ENCODE data around the gene PDLIM4.
A peak's percentile ranks its signal among the peaks of the same experiment; 100 is the strongest.

The PDLIM4 gene

GRCh38 chr5:132310141-132310834, 52.8 kb downstream of the PDLIM4 start:
- H3K4me2 ChIP-seq (ENCODE audit: low read length) = peak overlapping the region; percentile 38

GRCh38 chr5:132313366-132313765, 55.9 kb downstream of the PDLIM4 start:
- Histone ChIP-seq H3K4me2 (ENCODE audit: low read length) (no peak overlapping the region), H3K36me3 (ENCODE audit: insufficient read depth, low read length) (peaks cover 5% of the 10 kb centered on the region), H3K27me3 (ENCODE audit: control insufficient read depth, insufficient read depth, low read length) (no peaks in the 10 kb centered on the region), H3K9ac (ENCODE audit: low read depth, low read length) (no peak overlapping the region), H3K4me1 (ENCODE audit: control insufficient read depth, insufficient read depth, low read length) (peaks cover 21% of the 10 kb centered on the region), H3K9me3 (replicated peaks; ENCODE audit: low read length) (no peaks in the 10 kb centered on the region), H3K4me3 (ENCODE audit: low read length) (no peak overlapping the region)

More at GRCh38 chr5:132310141-132310834, 52.8 kb downstream of the PDLIM4 start:
- Histone ChIP-seq H3K9ac (ENCODE audit: low read depth, low read length) (no peak overlapping the region), H3K4me1 (ENCODE audit: control insufficient read depth, insufficient read depth, low read length) (peaks cover 16% of the 10 kb centered on the region), H3K27me3 (ENCODE audit: control insufficient read depth, insufficient read depth, low read length) (no peaks in the 10 kb centered on the region), H3K36me3 (ENCODE audit: insufficient read depth, low read length) (peaks cover 5% of the 10 kb centered on the region), H3K9me3 (replicated peaks; ENCODE audit: low read length) (no peaks in the 10 kb centered on the region), H3K4me3 (ENCODE audit: low read length) (no peak overlapping the region)

- H3K4me1 ChIP-seq (ENCODE audit: control insufficient read depth, insufficient read depth, low read length) = peaks cover 26% of the 10 kb centered on the region
- H3K4me3 ChIP-seq (ENCODE audit: low read length) = no peak overlapping the region
- no peaks in the 10 kb centered on the region for H3K27me3 ChIP-seq (ENCODE audit: control insufficient read depth, insufficient read depth, low read length)
- H3K4me2 ChIP-seq (ENCODE audit: low read length) = no peak overlapping the region
- no peaks in the 10 kb centered on the region for H3K9me3 ChIP-seq (replicated peaks; ENCODE audit: low read length)
- H3K36me3 ChIP-seq (ENCODE audit: insufficient read depth, low read length) = peaks cover 5% of the 10 kb centered on the region
- no peak overlapping the region for H3K9ac ChIP-seq (ENCODE audit: low read depth, low read length)
Observed at GRCh38 chr5:132313961-132314432, 56.5 kb downstream of the PDLIM4 start.

- H3K4me1 ChIP-seq (ENCODE audit: control insufficient read depth, insufficient read depth, low read length) = peaks cover 22% of the 10 kb centered on the region
- H3K4me2 ChIP-seq (ENCODE audit: low read length) = no peak overlapping the region
- H3K4me3 ChIP-seq (ENCODE audit: low read length) = no peak overlapping the region
- H3K36me3 ChIP-seq (ENCODE audit: insufficient read depth, low read length) = peaks cover 5% of the 10 kb centered on the region
- H3K9me3 ChIP-seq (replicated peaks; ENCODE audit: low read length) = no peaks in the 10 kb centered on the region
- no peak overlapping the region for H3K9ac ChIP-seq (ENCODE audit: low read depth, low read length)
- H3K27me3 ChIP-seq (ENCODE audit: control insufficient read depth, insufficient read depth, low read length) = no peaks in the 10 kb centered on the region
Observed at GRCh38 chr5:132315529-132316067, 58.1 kb downstream of the PDLIM4 start.

GRCh38 chr5:132319975-132320374, 62.5 kb downstream of the PDLIM4 start:
- Histone ChIP-seq H3K27me3 (ENCODE audit: control insufficient read depth, insufficient read depth, low read length) (no peaks in the 10 kb centered on the region), H3K4me2 (ENCODE audit: low read length) (no peak overlapping the region), H3K4me3 (ENCODE audit: low read length) (no peak overlapping the region), H3K4me1 (ENCODE audit: control insufficient read depth, insufficient read depth, low read length) (peaks cover 14% of the 10 kb centered on the region), H3K36me3 (ENCODE audit: insufficient read depth, low read length) (no peaks in the 10 kb centered on the region), H3K9ac (ENCODE audit: low read depth, low read length) (no peak overlapping the region), H3K9me3 (replicated peaks; ENCODE audit: low read length) (no peaks in the 10 kb centered on the region)

GRCh38 chr5:132321109-132321721, 63.7 kb downstream of the PDLIM4 start:
- no peaks in the 10 kb centered on the region for H3K9me3 ChIP-seq (replicated peaks; ENCODE audit: low read length)
- H3K4me1 ChIP-seq (ENCODE audit: control insufficient read depth, insufficient read depth, low read length) = peaks cover 14% of the 10 kb centered on the region
- no peak overlapping the region for H3K4me3 ChIP-seq (ENCODE audit: low read length)
- no peaks in the 10 kb centered on the region for H3K27me3 ChIP-seq (ENCODE audit: control insufficient read depth, insufficient read depth, low read length)
- no peak overlapping the region for H3K9ac ChIP-seq (ENCODE audit: low read depth, low read length)
- no peaks in the 10 kb centered on the region for H3K36me3 ChIP-seq (ENCODE audit: insufficient read depth, low read length)
- H3K4me2 ChIP-seq (ENCODE audit: low read length) = no peak overlapping the region

GRCh38 chr5:132322266-132322665, 64.8 kb downstream of the PDLIM4 start:
- peaks cover 14% of the 10 kb centered on the region for H3K4me1 ChIP-seq (ENCODE audit: control insufficient read depth, insufficient read depth, low read length)
- no peaks in the 10 kb centered on the region for H3K27me3 ChIP-seq (ENCODE audit: control insufficient read depth, insufficient read depth, low read length)
- no peaks in the 10 kb centered on the region for H3K36me3 ChIP-seq (ENCODE audit: insufficient read depth, low read length)
- H3K4me2 ChIP-seq (ENCODE audit: low read length) = no peak overlapping the region
- no peak overlapping the region for H3K9ac ChIP-seq (ENCODE audit: low read depth, low read length)
- H3K4me3 ChIP-seq (ENCODE audit: low read length) = no peak overlapping the region
- no peaks in the 10 kb centered on the region for H3K9me3 ChIP-seq (replicated peaks; ENCODE audit: low read length)
